Stimulated activated CD8-positive, alpha-beta memory T cell treated with anti-CD3 and anti-CD28 coated beads, Interleukin-4, amount 100 ng/mL, for 4 hours (primary cell): ENCODE measurements around the gene SLC35F3.
A peak's percentile ranks its signal among the peaks of the same experiment; 100 is the strongest.

ENCODE experiments used
- DNase-seq, 2 donors: peaks; one replicate each; pipeline ENCODE4 v3.0.0-alpha.2; 2020; ENCODE audit warnings: low read depth in 2 of 2, low spot score in 1 of 2

The SLC35F3 gene

DNA sequence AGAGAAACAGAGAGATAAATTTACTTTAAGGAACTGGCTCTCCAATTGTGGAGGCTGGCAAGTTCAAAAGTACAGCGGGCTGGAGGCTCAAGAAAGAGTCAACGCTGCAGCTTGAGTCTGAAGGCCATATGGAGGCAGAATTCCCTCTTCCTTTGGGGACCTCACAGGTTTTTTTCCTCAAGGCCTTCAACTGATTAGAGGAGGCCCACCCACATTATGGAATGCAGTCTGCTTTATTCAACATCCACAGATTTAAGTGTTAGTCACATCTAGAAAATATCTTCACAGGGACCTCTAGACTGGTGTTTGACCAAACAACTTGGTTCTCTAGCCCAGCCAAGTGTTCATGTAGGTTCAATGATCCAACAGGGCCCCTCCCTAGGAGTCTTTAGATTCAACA lies 117.8 kb downstream of the SLC35F3 start:
- DNase-seq = no peak

GRCh38 chr1:234039603-234040002 lies 135.1 kb downstream of the SLC35F3 start:
- no peak for DNase-seq

GRCh38 chr1:234040446-234041317 lies 136.2 kb downstream of the SLC35F3 start:
- no peak for DNase-seq

- no peak for DNase-seq
Measured at GRCh38 chr1:234044079-234044478, 139.6 kb downstream of the SLC35F3 start.

- no peak for DNase-seq
Measured at GRCh38 chr1:234047123-234047522, 142.6 kb downstream of the SLC35F3 start.

GRCh38 chr1:234062166-234062565 lies 157.7 kb downstream of the SLC35F3 start:
- DNase-seq = no peak

- peak; percentile 19 to 48 for DNase-seq
Measured at GRCh38 chr1:234065794-234066447, 161.4 kb downstream of the SLC35F3 start.

DNA sequence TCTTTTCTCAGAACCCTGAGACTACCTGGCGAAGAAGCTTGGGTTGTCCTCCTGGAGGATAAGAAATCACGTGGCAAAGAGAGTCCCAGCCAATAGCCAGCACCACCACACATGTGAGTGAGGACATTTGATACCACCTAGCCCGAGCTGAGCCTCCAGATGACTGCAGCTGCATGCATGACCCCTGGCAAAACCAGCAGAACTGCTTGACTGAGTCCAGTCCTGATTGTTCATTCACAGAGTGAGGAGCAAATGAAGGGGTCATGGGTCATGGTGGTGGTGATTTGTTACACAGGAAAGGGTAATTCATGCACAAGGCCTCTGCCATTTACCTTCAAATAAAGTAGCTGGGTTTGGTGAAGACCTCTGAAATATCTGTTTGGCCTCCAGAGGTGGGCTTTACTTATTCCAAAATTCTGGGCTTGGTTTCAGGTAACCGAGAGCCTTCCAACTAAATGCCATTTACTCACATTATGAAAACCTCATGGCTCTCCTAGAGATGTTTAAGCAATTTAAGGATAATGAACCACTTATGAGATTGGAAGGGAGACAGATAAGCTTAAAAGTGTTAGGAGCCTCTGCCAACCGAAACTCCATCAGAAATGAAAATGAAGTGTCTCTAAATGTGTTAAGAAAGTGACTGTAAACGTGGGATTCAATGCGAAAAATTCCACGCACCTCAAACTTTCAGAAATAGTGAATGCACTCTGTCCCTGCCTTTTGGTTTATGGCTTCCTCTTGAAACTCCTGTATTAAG lies 163.3 kb downstream of the SLC35F3 start:
- no peak for DNase-seq

DNA sequence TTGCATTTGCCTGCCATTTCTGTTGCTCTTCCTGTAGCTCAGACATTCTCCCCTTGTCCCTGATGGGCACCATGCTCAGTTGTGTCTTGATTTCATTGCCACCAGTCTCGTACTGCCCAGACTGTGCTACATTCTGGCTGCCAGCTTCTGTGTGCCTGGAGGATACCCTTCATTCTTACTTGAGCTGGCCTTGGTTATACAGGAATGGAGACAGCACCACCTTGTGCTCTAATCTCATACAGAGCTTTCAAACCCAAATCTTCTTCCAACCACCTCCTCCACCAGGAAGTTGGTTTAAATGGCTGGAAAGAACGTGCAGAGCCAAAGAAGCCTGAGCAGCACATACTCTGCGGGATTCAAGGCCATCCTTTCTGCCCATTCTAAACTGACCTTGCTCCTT lies 165.3 kb downstream of the SLC35F3 start:
- no peak for DNase-seq

DNA sequence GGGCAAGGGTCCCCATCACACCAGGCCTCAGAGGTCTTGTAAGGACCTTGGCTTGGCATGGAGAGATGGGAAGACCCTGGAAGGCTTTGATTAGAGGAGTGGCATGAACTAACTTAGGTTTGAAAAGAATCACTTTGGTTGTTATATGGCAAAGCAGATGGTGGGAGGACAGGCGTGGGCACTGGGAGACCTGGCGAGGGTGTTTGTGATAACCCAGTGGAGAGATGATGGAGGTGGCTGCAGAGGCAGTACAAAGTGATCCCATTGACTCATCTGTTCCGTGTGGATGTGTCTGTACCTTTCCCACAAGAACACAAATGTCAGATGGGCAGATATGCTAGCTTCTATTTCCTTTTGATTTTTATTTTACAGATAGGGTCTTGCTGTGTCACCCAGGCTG lies 168.3 kb downstream of the SLC35F3 start:
- DNase-seq = no peak

GRCh38 chr1:234078143-234078542 lies 173.7 kb downstream of the SLC35F3 start:
- no peak for DNase-seq

GRCh38 chr1:234079896-234080295 lies 175.4 kb downstream of the SLC35F3 start:
- no peak for DNase-seq

GRCh38 chr1:234083460-234083859 lies 179.0 kb downstream of the SLC35F3 start:
- no peak for DNase-seq

GRCh38 chr1:234089396-234089795 lies 184.9 kb downstream of the SLC35F3 start:
- no peak for DNase-seq

- no peak for DNase-seq
Measured at GRCh38 chr1:234090212-234091064, 186.0 kb downstream of the SLC35F3 start.

DNA sequence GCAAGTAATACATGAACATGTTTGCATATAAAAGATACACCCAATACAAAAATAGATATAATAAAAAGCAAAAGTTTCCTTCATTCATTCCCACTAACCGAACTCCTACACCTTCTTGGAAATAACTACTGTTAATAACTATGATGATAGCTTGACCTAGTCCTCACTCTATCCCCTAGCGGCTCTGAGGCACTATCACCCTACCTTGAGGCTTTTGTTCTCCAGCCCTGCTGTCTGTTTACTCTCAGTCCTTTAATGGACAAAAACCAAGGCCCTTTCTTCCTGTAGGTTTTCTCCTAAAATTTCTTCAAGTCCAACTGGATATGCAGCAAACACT lies 186.6 kb downstream of the SLC35F3 start:
- DNase-seq = no peak

DNA sequence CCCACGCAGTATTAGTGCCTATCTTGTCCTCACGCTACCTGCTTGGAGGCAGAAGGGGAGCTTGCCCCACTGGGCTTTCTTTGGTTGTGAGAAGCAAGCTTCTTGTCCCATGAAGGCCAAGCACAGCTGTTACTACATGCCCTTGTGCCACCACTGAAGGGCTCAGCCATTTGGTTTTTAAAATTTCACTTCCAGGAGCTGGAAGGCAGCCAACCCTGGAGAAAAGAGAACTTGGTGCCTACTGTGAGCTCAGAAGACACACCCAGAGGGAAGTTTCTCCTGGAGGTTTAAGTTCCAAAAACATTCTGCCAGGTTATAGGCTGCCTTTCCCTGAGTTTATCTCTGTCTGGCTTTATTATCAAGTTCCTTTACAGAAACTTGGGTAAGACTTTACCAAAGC lies 187.4 kb downstream of the SLC35F3 start:
- DNase-seq = no peak

GRCh38 chr1:234093107-234093506 lies 188.6 kb downstream of the SLC35F3 start:
- DNase-seq = no peak

DNA sequence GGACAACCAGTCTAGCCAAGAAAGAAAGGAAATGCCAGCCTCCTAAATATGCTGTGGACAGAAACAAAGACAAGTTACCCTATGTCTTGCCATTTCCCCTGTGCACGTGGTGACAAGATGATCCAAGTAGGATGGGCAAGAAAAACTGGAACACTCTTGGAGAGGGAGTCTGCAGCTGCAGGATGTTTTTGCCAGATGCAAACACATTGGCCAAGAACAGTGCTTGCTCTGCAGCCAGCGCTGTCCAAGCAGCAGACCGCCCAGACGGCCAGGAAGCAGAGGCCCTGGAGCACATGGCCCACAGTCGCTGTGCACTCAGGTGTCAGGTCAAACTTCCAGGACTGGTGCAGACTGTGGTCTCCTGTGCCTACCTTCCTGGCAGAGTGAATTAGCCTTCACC lies 189.3 kb downstream of the SLC35F3 start:
- DNase-seq = no peak

- DNase-seq = no peak
Measured at GRCh38 chr1:234094172-234094571, 189.7 kb downstream of the SLC35F3 start.

GRCh38 chr1:234096161-234096770 lies 191.8 kb downstream of the SLC35F3 start:
- DNase-seq = no peak
